Loucy (cell line): ENCODE measurements around the gene ZNF469.

Experiments used
- H2AFZ ChIP-seq: fragments of 200-600 bp; sonication (generic); 2 replicates; pipeline ENCODE4 v1.6.0; 2016; ENCODE audit warnings: antibody characterized with exemption, mild to moderate bottlenecking, low read length, moderate library complexity
- H3F3A ChIP-seq: fragments of 200-600 bp; 2 replicates; pipeline ENCODE4 v1.6.0; 2016; ENCODE audit warnings: antibody characterized with exemption, low read depth, mild to moderate bottlenecking
- H3K27me3 ChIP-seq: fragments of 200-600 bp; sonication (generic); 2 replicates; pipeline ENCODE4 v1.6.1; 2014; ENCODE audit warnings: low read length, mild to moderate bottlenecking; ENCODE audit not compliant: insufficient read depth, poor library complexity, severe bottlenecking
- H3K36me3 ChIP-seq: fragments of 200-600 bp; sonication (generic); 2 replicates; pipeline ENCODE4 v1.6.1; 2016; ENCODE audit warnings: low read length; ENCODE audit not compliant: insufficient read depth
- H3K4me1 ChIP-seq: fragments of 200-600 bp; sonication (generic); 2 replicates; pipeline ENCODE4 v1.5.1; 2014; ENCODE audit warnings: low read length, mild to moderate bottlenecking; ENCODE audit not compliant: insufficient read depth, poor library complexity, severe bottlenecking
- H3K4me2 ChIP-seq: fragments of 200-600 bp; sonication (generic); 2 replicates; pipeline ENCODE4 v1.6.0; 2014; ENCODE audit warnings: antibody characterized with exemption, low read length, low read depth, mild to moderate bottlenecking; ENCODE audit not compliant: poor library complexity, severe bottlenecking
- H3K4me3 ChIP-seq: fragments of 200-600 bp; sonication (generic); 2 replicates; pipeline ENCODE4 v1.5.1; 2014; ENCODE audit warnings: low read length, mild to moderate bottlenecking, mixed read lengths; ENCODE audit not compliant: poor library complexity, severe bottlenecking
- H3K79me2 ChIP-seq: fragments of 200-600 bp; sonication (generic); 2 replicates; pipeline ENCODE4 v1.6.1; 2014; ENCODE audit warnings: low read length; ENCODE audit not compliant: insufficient read depth
- H3K9ac ChIP-seq: fragments of 200-600 bp; sonication (generic); 2 replicates; pipeline ENCODE4 v1.6.0; 2014; ENCODE audit warnings: mild to moderate bottlenecking, low read depth, low read length, moderate library complexity; ENCODE audit not compliant: poor library complexity, severe bottlenecking
- H3K9me2 ChIP-seq: fragments of 200-600 bp; sonication (generic); replicated peaks from 2 replicates; pipeline ENCODE4 v1.6.1; 2016; ENCODE audit warnings: low read depth, low read length, mixed read lengths
- H3K9me3 ChIP-seq: fragments of 200-600 bp; sonication (generic); 2 replicates; pipeline ENCODE4 v1.6.1; 2014; ENCODE audit warnings: mild to moderate bottlenecking, antibody characterized with exemption, low read length, low read depth; ENCODE audit not compliant: insufficient read depth
- H4K20me1 ChIP-seq: fragments of 200-600 bp; sonication (generic); 2 replicates; pipeline ENCODE4 v1.6.0; 2014; ENCODE audit warnings: antibody characterized with exemption, low read length, mild to moderate bottlenecking; ENCODE audit not compliant: insufficient read depth, poor library complexity, severe bottlenecking
- EZH2phosphoT487 ChIP-seq: fragments of 200-600 bp; IDR thresholded peaks from 2 replicates; pipeline ENCODE4 v1.6.1; 2018; ENCODE audit warnings: antibody characterized with exemption, mild to moderate bottlenecking, moderate library complexity, borderline replicate concordance
- TF ChIP-seq, protein P1 (sequence below): fragments of 200-600 bp; sonication (generic); conservative IDR thresholded peaks from 2 replicates; pipeline ENCODE4 v1.5.1; 2014; ENCODE audit warnings: mild to moderate bottlenecking, antibody characterized with exemption, low read length

Gene ZNF469

DNA sequence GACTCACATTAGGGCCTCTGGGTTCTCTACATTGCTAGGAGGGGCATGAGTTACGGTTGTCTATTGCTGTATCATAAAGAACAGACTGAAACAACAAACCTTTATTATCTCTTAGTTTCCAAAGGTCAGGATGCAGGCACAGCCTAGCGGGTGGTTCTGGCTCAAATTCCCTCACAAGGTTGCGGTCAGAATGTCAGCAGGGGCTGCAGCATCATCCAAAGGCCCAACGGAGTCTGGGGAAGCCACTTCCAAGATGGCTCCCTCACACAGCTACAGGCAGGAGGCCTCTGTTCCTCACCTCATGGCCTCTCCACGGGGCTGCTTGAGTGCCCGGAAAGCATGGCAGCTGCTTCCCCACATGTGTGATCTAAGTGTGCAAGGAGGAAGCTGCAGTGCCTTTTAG is 40.7 kb downstream of the ZNF469 start:
- no peaks in the 10 kb centered on the region for H3K4me1 ChIP-seq
- no peak overlapping the region for H3K4me3 ChIP-seq
- no peak overlapping the region for H3K4me2 ChIP-seq
- H2AFZ ChIP-seq: no peak overlapping the region
- no peaks in the 10 kb centered on the region for H3K9me3 ChIP-seq
- TF ChIP-seq EZH2phosphoT487: no peak
- TF ChIP-seq, protein P1, sequence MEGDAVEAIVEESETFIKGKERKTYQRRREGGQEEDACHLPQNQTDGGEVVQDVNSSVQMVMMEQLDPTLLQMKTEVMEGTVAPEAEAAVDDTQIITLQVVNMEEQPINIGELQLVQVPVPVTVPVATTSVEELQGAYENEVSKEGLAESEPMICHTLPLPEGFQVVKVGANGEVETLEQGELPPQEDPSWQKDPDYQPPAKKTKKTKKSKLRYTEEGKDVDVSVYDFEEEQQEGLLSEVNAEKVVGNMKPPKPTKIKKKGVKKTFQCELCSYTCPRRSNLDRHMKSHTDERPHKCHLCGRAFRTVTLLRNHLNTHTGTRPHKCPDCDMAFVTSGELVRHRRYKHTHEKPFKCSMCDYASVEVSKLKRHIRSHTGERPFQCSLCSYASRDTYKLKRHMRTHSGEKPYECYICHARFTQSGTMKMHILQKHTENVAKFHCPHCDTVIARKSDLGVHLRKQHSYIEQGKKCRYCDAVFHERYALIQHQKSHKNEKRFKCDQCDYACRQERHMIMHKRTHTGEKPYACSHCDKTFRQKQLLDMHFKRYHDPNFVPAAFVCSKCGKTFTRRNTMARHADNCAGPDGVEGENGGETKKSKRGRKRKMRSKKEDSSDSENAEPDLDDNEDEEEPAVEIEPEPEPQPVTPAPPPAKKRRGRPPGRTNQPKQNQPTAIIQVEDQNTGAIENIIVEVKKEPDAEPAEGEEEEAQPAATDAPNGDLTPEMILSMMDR: no peak
- no peaks in the 10 kb centered on the region for H3K9me2 ChIP-seq
- no peak overlapping the region for H3K9ac ChIP-seq
- no peaks in the 10 kb centered on the region for H3K79me2 ChIP-seq
- H4K20me1 ChIP-seq: no peaks in the 10 kb centered on the region
- H3K36me3 ChIP-seq: no peaks in the 10 kb centered on the region
- no peaks in the 10 kb centered on the region for H3F3A ChIP-seq
- H3K27me3 ChIP-seq: no peaks in the 10 kb centered on the region

DNA sequence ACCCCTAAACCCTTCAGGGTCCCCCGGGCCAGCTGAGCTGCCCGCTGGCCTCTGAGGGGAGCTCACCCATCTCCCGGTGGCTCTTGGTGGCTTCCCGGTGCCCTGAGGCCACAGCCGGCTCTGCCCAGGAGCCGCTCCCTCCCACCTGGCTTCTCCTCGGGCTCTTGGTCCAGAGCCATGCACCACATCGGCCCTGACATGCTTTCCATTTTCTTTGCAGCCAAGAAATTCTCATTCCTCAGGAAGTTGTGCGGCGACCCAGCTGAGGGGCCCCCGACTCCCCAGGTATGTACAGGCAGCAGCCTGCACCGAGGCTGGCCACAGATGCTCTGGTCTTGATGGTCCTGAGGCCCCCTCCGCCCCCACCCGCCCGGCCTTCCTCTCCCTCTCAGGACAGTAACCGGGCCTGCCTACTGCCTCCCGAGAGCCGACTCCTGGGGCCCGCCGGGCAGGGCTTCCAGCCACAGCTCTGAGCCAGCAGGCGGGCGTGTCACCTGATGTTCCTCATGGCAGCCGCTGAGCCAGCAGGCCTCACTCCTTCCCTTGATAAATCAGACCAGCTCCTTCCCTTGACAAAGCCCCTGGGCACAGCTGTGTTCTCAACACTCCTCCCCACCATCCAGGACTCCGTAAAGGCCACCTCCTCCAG is 42.0 kb downstream of the ZNF469 start:
- Histone ChIP-seq H3K4me2 (no peak overlapping the region), H3F3A (no peaks in the 10 kb centered on the region), H3K27me3 (no peaks in the 10 kb centered on the region), H3K9me2 (no peaks in the 10 kb centered on the region), H3K9ac (no peak overlapping the region), H3K79me2 (peaks cover under 1% of the 10 kb centered on the region; the same call in 1 of the 2 replicates), H3K36me3 (no peaks in the 10 kb centered on the region), H3K4me1 (no peaks in the 10 kb centered on the region), H3K4me3 (no peak overlapping the region), H2AFZ (no peak overlapping the region), H4K20me1 (no peaks in the 10 kb centered on the region), H3K9me3 (no peaks in the 10 kb centered on the region)
- TF ChIP-seq, protein P1: no peak
- TF ChIP-seq EZH2phosphoT487: no peak

DNA sequence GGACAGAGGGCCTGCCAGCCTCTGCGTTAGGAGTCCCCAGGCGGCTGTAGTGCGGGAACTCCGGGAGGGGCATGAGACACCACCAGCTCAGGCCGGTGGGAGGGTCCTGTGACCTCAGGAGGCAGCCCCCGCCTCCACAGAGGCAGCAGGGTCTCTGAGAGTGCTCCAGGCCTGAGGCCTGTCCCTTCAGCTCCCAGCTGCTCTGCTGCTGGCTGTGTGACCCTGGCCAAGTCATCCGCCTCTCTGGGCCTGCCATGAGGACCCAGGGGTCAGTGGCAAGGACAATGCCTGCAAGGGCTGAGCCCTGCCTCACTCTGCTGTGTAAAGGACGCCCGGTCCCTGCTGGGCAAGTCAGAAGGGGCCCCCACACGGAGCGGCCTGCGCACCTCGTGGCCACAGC is 43.3 kb downstream of the ZNF469 start:
- Histone ChIP-seq H2AFZ (no peak overlapping the region), H3K9me2 (no peaks in the 10 kb centered on the region), H3K9me3 (no peaks in the 10 kb centered on the region), H3K36me3 (no peaks in the 10 kb centered on the region), H3K4me3 (no peak overlapping the region), H4K20me1 (no peaks in the 10 kb centered on the region), H3K79me2 (peaks cover 5% of the 10 kb centered on the region), H3K9ac (no peak overlapping the region), H3K4me1 (no peaks in the 10 kb centered on the region), H3F3A (no peaks in the 10 kb centered on the region), H3K27me3 (no peaks in the 10 kb centered on the region), H3K4me2 (no peak overlapping the region)
- TF ChIP-seq, protein P1: no peak
- no peak for TF ChIP-seq EZH2phosphoT487
